H1 (cell line): Measurements from ENCODE around the gene PPP1CB. TPM values are rescaled to one million over a fixed set of nuclear protein-coding genes. Genes with fewer than 3 reads are reported as not detected.

Experiments
- CTCF ChIA-PET: fragments of 300-600 bp; sonication (Branson Sonifier 250); formaldehyde crosslinking; loops from one replicate; lab custom pipeline; 2021; ENCODE audit not compliant: partially characterized antibody; lab: Charles Lee
- POLR2A ChIA-PET: fragments of 300-600 bp; sonication (Branson Sonifier 250); formaldehyde crosslinking; loops from one replicate; lab custom pipeline; 2021; ENCODE audit warnings: inconsistent platforms; ENCODE audit not compliant: partially characterized antibody; lab: Charles Lee
- DNase-seq, 2 experiments: peaks; one replicate each; pipeline versions ENCODE4 v3.0.0 to v3.0.0-alpha.2; 2010 to 2022; ENCODE audit warnings: low spot score in 2 of 2, low read depth in 1 of 2, mixed read lengths in 1 of 2
- FAIRE-seq: peaks from 2 replicates; lab custom pipeline; 2011; peaks lifted over from hg19 to GRCh38; lab: Jason Lieb, UNC
- H2AFZ ChIP-seq: 2 replicates; pipeline ENCODE4 v1.8.1; 2012; ENCODE audit warnings: low read length, inconsistent platforms
- H2AK5ac ChIP-seq: 2 replicates; pipeline ENCODE4 v1.6.1; 2013; ENCODE audit warnings: low read depth, low read length
- H2BK120ac ChIP-seq: replicated peaks from 2 replicates; pipeline ENCODE3; 2013; ENCODE audit warnings: low read depth, low read length, inconsistent platforms
- H2BK12ac ChIP-seq: 2 replicates; pipeline ENCODE4 v1.6.1; 2013; ENCODE audit warnings: low read depth, low read length
- H2BK15ac ChIP-seq: 2 replicates; pipeline ENCODE4 v1.6.1; 2013; ENCODE audit warnings: low read length
- H2BK20ac ChIP-seq: 2 replicates; pipeline ENCODE4 v1.6.1; 2013; ENCODE audit warnings: low read length
- H2BK5ac ChIP-seq: 2 replicates; pipeline ENCODE4 v1.6.1; 2013; ENCODE audit warnings: low read depth, low read length
- H3K14ac ChIP-seq: 2 replicates; pipeline ENCODE4 v1.6.1; 2013; ENCODE audit warnings: inconsistent platforms; ENCODE audit not compliant: insufficient read length
- H3K18ac ChIP-seq: 2 replicates; pipeline ENCODE4 v1.6.1; 2013; ENCODE audit warnings: low read length; ENCODE audit errors: extremely low read depth
- H3K23ac ChIP-seq: 2 replicates; pipeline ENCODE4 v1.6.1; 2013; ENCODE audit warnings: inconsistent platforms; ENCODE audit not compliant: insufficient read length
- H3K23me2 ChIP-seq: 2 replicates; pipeline ENCODE4 v1.6.1; 2013; ENCODE audit warnings: low read depth, low read length
- H3K27ac ChIP-seq: 2 replicates; pipeline ENCODE4 v1.6.1; 2011; ENCODE audit warnings: low read depth, low read length, inconsistent platforms
- H3K27me3 ChIP-seq, 4 experiments: replicated peaks in 1 of 4; 1 replicate in 1 of 4; 2 replicates in 3 of 4; pipeline versions ENCODE4 v1.6.1 to v1.8.1; 2011 to 2013; ENCODE audit warnings: low read length in 3 of 4, mild to moderate bottlenecking in 3 of 4, inconsistent platforms in 2 of 4, mixed read lengths in 2 of 4, moderate library complexity in 1 of 4; ENCODE audit not compliant: control insufficient read depth in 3 of 4, insufficient read depth in 3 of 4; ENCODE audit errors: extremely low read depth in 1 of 4
- H3K36me3 ChIP-seq, 4 experiments: 2 replicates each; pipeline versions ENCODE4 v1.6.1 to v1.8.1; 2011 to 2013; ENCODE audit warnings: mild to moderate bottlenecking in 4 of 4, low read length in 3 of 4, moderate library complexity in 2 of 4, control low read depth in 1 of 4, inconsistent platforms in 1 of 4; ENCODE audit not compliant: insufficient read depth in 4 of 4, control insufficient read depth in 2 of 4
- H3K4ac ChIP-seq: replicated peaks from 2 replicates; pipeline ENCODE3; 2013; ENCODE audit warnings: low read length, low read depth, mixed read lengths, inconsistent platforms; ENCODE audit not compliant: insufficient read length
- H3K4me1 ChIP-seq, 4 experiments: replicated peaks in 1 of 4; 1 replicate in 1 of 4; 2 replicates in 3 of 4; pipeline versions ENCODE4 v1.6.1 to v1.8.1; 2011 to 2013; ENCODE audit warnings: low read length in 3 of 4, inconsistent platforms in 2 of 4, mixed read lengths in 1 of 4; ENCODE audit not compliant: insufficient read depth in 4 of 4, control insufficient read depth in 3 of 4
- H3K4me2 ChIP-seq, 2 experiments: 2 replicates each; pipeline versions ENCODE4 v1.6.1 to v1.8.1; 2011 to 2013; ENCODE audit warnings: low read depth in 2 of 2, low read length in 2 of 2, control low read depth in 1 of 2, inconsistent platforms in 1 of 2, mild to moderate bottlenecking in 1 of 2; ENCODE audit not compliant: insufficient read depth in 1 of 2
- H3K4me3 ChIP-seq, 4 experiments: fragments of 200-600, 300-600 bp in 1 of 4; sonication (generic), shearing (Covaris generic), sonication (Bioruptor Twin) in 1 of 4; 2 replicates each; pipeline versions ENCODE4 v1.5.1 to v1.8.1; 2011 to 2016; ENCODE audit warnings: low read length in 4 of 4, low read depth in 3 of 4, control low read depth in 2 of 4, inconsistent platforms in 2 of 4, mild to moderate bottlenecking in 2 of 4, mixed read lengths in 1 of 4, moderate library complexity in 1 of 4; ENCODE audit not compliant: insufficient read depth in 2 of 4; ENCODE audit errors: extremely low read depth in 1 of 4
- H3K56ac ChIP-seq: replicated peaks from 2 replicates; pipeline ENCODE3; 2013; ENCODE audit warnings: low read depth, mild to moderate bottlenecking, mixed read lengths, low read length, inconsistent platforms; ENCODE audit not compliant: insufficient read length
- H3K79me1 ChIP-seq: 2 replicates; pipeline ENCODE4 v1.6.1; 2013; ENCODE audit warnings: low read depth, low read length, control low read depth
- H3K79me2 ChIP-seq, 2 experiments: 2 replicates each; pipeline versions ENCODE4 v1.6.1 to v1.8.1; 2012 to 2013; ENCODE audit warnings: low read length in 2 of 2, mild to moderate bottlenecking in 2 of 2, inconsistent platforms in 1 of 2; ENCODE audit not compliant: insufficient read depth in 2 of 2, control insufficient read depth in 1 of 2
- H3K9ac ChIP-seq, 4 experiments: replicated peaks in 1 of 4; 1 replicate in 1 of 4; 2 replicates in 3 of 4; pipeline versions ENCODE4 v1.6.1 to v1.8.1; 2011 to 2013; ENCODE audit warnings: low read depth in 3 of 4, low read length in 3 of 4, control low read depth in 2 of 4, mild to moderate bottlenecking in 2 of 4, moderate library complexity in 2 of 4, inconsistent platforms in 1 of 4; ENCODE audit errors: extremely low read depth in 1 of 4
- H3K9me3 ChIP-seq, 2 experiments: 2 replicates each; pipeline versions ENCODE4 v1.6.1 to v1.8.1; 2012 to 2013; ENCODE audit warnings: mild to moderate bottlenecking in 2 of 2, moderate library complexity in 2 of 2, control low read depth in 1 of 2, inconsistent platforms in 1 of 2, low read depth in 1 of 2, low read length in 1 of 2, mixed read lengths in 1 of 2; ENCODE audit not compliant: insufficient read depth in 2 of 2
- H4K20me1 ChIP-seq, 2 experiments: replicated peaks in 1 of 2; 2 replicates each; pipeline versions ENCODE3 to v1.8.1; 2011 to 2013; ENCODE audit warnings: inconsistent platforms in 2 of 2, low read length in 2 of 2, mild to moderate bottlenecking in 1 of 2; ENCODE audit not compliant: insufficient read depth in 2 of 2, control insufficient read depth in 1 of 2
- H4K5ac ChIP-seq: 2 replicates; pipeline ENCODE4 v1.6.1; 2013; ENCODE audit warnings: low read length, low read depth, mixed read lengths, inconsistent platforms; ENCODE audit not compliant: insufficient read length
- H4K8ac ChIP-seq: 2 replicates; pipeline ENCODE4 v1.8.0; 2013; ENCODE audit warnings: mild to moderate bottlenecking, moderate library complexity, low read length, inconsistent platforms; ENCODE audit not compliant: insufficient read depth; ENCODE audit errors: extremely low read depth
- H4K91ac ChIP-seq: replicated peaks from 2 replicates; pipeline ENCODE3; 2013; ENCODE audit warnings: low read length, mixed read lengths, inconsistent platforms; ENCODE audit not compliant: insufficient read length
- CEBPB ChIP-seq: IDR thresholded peaks from 2 replicates; pipeline ENCODE4 v1.6.1; 2012; ENCODE audit warnings: low read depth, low read length
- CHD1 ChIP-seq: IDR thresholded peaks from 2 replicates; pipeline ENCODE4 v1.6.1; 2012; ENCODE audit warnings: low read depth, low read length, improper control_type of control experiment
- CREB1 ChIP-seq: IDR thresholded peaks from 2 replicates; pipeline ENCODE4 v1.6.1; 2012; ENCODE audit warnings: inconsistent platforms
- CTBP2 ChIP-seq: IDR thresholded peaks from 2 replicates; pipeline ENCODE4 v1.7.0; 2011; ENCODE audit warnings: borderline replicate concordance, mild to moderate bottlenecking, moderate library complexity, mixed read lengths, low read length; ENCODE audit not compliant: insufficient read depth, insufficient read length
- E2F6 ChIP-seq: IDR thresholded peaks from 2 replicates; pipeline ENCODE4 v1.6.1; 2012; ENCODE audit warnings: inconsistent platforms
- GABPA ChIP-seq: IDR thresholded peaks from 2 replicates; pipeline ENCODE4 v1.6.1; 2011; ENCODE audit warnings: mild to moderate bottlenecking, low read length, moderate library complexity, borderline replicate concordance; ENCODE audit not compliant: insufficient read depth
- NRF1 ChIP-seq: IDR thresholded peaks from 2 replicates; pipeline ENCODE4 v1.6.1; 2011; ENCODE audit warnings: mild to moderate bottlenecking, low read depth, low read length, improper control_type of control experiment
- RBBP5 ChIP-seq: IDR thresholded peaks from 2 replicates; pipeline ENCODE4 v1.7.1; 2012; ENCODE audit warnings: low read depth, mild to moderate bottlenecking, inconsistent platforms, low read length, moderate library complexity, borderline replicate concordance
- WGBS, 2 experiments: shearing (Covaris generic) in 1 of 2; methylation state at CpG; one replicate each; pipeline versions ENCODE4 v1.1.6 to v1.1.7; 2013 to 2015; ENCODE audit warnings: low lambda C conversion rate in 2 of 2, mixed read lengths in 2 of 2, inconsistent platforms in 1 of 2, low coverage in 1 of 2, missing lambda C conversion rate in 1 of 2; ENCODE audit not compliant: insufficient replicate concordance in 2 of 2, insufficient coverage in 1 of 2, insufficient read length in 1 of 2; ENCODE audit errors: extremely low coverage in 1 of 2, missing lambda C conversion rate in 1 of 2; 5-methylcytosine and 5-hydroxymethylcytosine counted together
- polyA plus RNA-seq, 7 experiments: library from polyadenylated mRNA; depleted of rRNA in 3 of 7; stranded (reverse) in 5 of 7; unstranded in 2 of 7; fragments of >200 nt in 5 of 7; fragments of 200-250 nt in 2 of 7; gene quantifications; 1 replicate in 5 of 7; 2 replicates in 1 of 7; 4 replicates in 1 of 7; pipeline versions ENCODE4 v1.2.1 to v1.2.3, GENCODE V29; 2011 to 2013; ENCODE audit warnings: missing spikeins in 2 of 7, mixed read lengths in 2 of 7
- total RNA-seq: library from RNA; stranded (reverse); fragmentation: NEBNext Ultra II Directional; extraction: Animal tissue kit (Norgen Biotek cat#: 25700); gene quantifications from 2 replicates; pipeline ENCODE4 v1.2.1, GENCODE V29; 2021

The PPP1CB gene
- total and polyA plus RNA-seq, 2 of the 8 experiments (the other 6 are each of a cell fraction or from before 2014, with no cell fraction given), result 30.7 to 158 TPM

GRCh38 chr2:28717339-28717758 is 34.3 kb upstream of the PPP1CB start:
- DNase-seq (no peak), FAIRE-seq (no peak)
- Histone ChIP-seq H2BK20ac (no peak overlapping the region), H2BK15ac (no peak overlapping the region), H3K56ac (no peak overlapping the region), H3K18ac (no peak overlapping the region), H2AFZ (peak overlapping the region; percentile 51; the same call in 1 of the 2 replicates), H3K4me1 (no peaks in the 10 kb centered on the region), H3K4me3 (no peak overlapping the region), H2BK120ac (no peak overlapping the region), H4K8ac (no peak overlapping the region), H3K36me3 (no peaks in the 10 kb centered on the region), H3K4ac (no peak overlapping the region), H3K9ac (no peak overlapping the region), H3K23ac (no peak overlapping the region), H4K5ac (no peak overlapping the region), H3K9me3 (no peaks in the 10 kb centered on the region), H3K14ac (no peak overlapping the region), H3K79me2 (no peaks in the 10 kb centered on the region), H2BK12ac (no peak overlapping the region), H4K20me1 (no peaks in the 10 kb centered on the region), H3K27me3 (no peaks in the 10 kb centered on the region), H3K4me2 (no peak overlapping the region), H3K79me1 (no peaks in the 10 kb centered on the region), H2AK5ac (no peak overlapping the region), H2BK5ac (no peak overlapping the region), H3K23me2 (no peaks in the 10 kb centered on the region), H3K27ac (no peak overlapping the region), H4K91ac (no peak overlapping the region)
- 92% methylated on average over 5 of the region's 5 CpGs; no CpG with 5 or more reads in 1 of the 2 experiments for WGBS, 2 experiments
- no peak for TF ChIP-seq NRF1
- no peak for TF ChIP-seq CHD1
- TF ChIP-seq GABPA, result no peak
- no peak for TF ChIP-seq E2F6
- TF ChIP-seq RBBP5, result no peak
- TF ChIP-seq CREB1, result no peak
- no peak for TF ChIP-seq CTBP2
- peak; percentile 74 for TF ChIP-seq CEBPB
- ChIA-PET POLR2A (no interaction called here), CTCF (no interaction called here)
